HEK293T (cell line): Measurements from ENCODE around the gene GHR.

ENCODE experiments used
- CTCF ChIA-PET: fragments of 350-600 bp; formaldehyde crosslinking; extraction: SDS; loops from one replicate; lab custom pipeline; 2021; ENCODE audit warnings: antibody characterized with exemption, inconsistent platforms; lab: Yijun Ruan, JAX
- POLR2A ChIA-PET: fragments of 350-600 bp; formaldehyde crosslinking; extraction: SDS; loops from one replicate; lab custom pipeline; 2020; ENCODE audit warnings: antibody characterized with exemption, inconsistent platforms; lab: Yijun Ruan, JAX
- DNase-seq: peaks from one replicate; pipeline ENCODE4 v3.0.0; 2012; ENCODE audit warnings: mixed read lengths; ENCODE audit errors: extremely low spot score
- ARNT ChIP-seq: fragments of 450-650 bp; IDR thresholded peaks from 2 replicates; pipeline ENCODE4 v1.6.1; 2017; ENCODE audit warnings: mild to moderate bottlenecking
- BHLHE40 ChIP-seq: fragments of 450-650 bp; IDR thresholded peaks from 2 replicates; pipeline ENCODE4 v1.6.1; 2016; ENCODE audit warnings: mild to moderate bottlenecking, moderate library complexity, borderline replicate concordance
- CTBP1 ChIP-seq: fragments of 450-650 bp; IDR thresholded peaks from 2 replicates; pipeline ENCODE4 v1.6.1; 2016; ENCODE audit warnings: borderline replicate concordance
- ELF4 ChIP-seq: fragments of 450-650 bp; IDR thresholded peaks from 2 replicates; pipeline ENCODE4 v1.6.1; 2017; ENCODE audit warnings: antibody characterized with exemption
- FOXA1 ChIP-seq: fragments of 450-650 bp; IDR thresholded peaks from 2 replicates; pipeline ENCODE4 v1.6.1; 2016; ENCODE audit warnings: mild to moderate bottlenecking
- FOXK2 ChIP-seq: fragments of 450-650 bp; IDR thresholded peaks from 2 replicates; pipeline ENCODE4 v1.6.1; 2016; ENCODE audit warnings: mild to moderate bottlenecking
- FOXM1 ChIP-seq: fragments of 450-650 bp; IDR thresholded peaks from 2 replicates; pipeline ENCODE4 v1.6.1; 2017; ENCODE audit warnings: mild to moderate bottlenecking, borderline replicate concordance
- HDGF ChIP-seq: fragments of 450-650 bp; IDR thresholded peaks from 2 replicates; pipeline ENCODE4 v1.6.1; 2017; ENCODE audit warnings: antibody characterized with exemption, borderline replicate concordance
- L3MBTL2 ChIP-seq: fragments of 450-650 bp; conservative IDR thresholded peaks from 2 replicates; pipeline ENCODE4 v1.6.1; 2016; ENCODE audit warnings: mild to moderate bottlenecking
- LEF1 ChIP-seq: fragments of 450-650 bp; IDR thresholded peaks from 2 replicates; pipeline ENCODE4 v1.6.1; 2017; ENCODE audit warnings: mild to moderate bottlenecking, borderline replicate concordance
- NFRKB ChIP-seq: fragments of 450-650 bp; IDR thresholded peaks from 2 replicates; pipeline ENCODE4 v1.6.1; 2016; ENCODE audit warnings: mild to moderate bottlenecking, moderate library complexity
- SP1 ChIP-seq: fragments of 450-650 bp; IDR thresholded peaks from 2 replicates; pipeline ENCODE4 v1.6.1; 2017
- SUZ12 ChIP-seq: fragments of 450-650 bp; IDR thresholded peaks from 2 replicates; pipeline ENCODE4 v1.6.1; 2016; ENCODE audit warnings: mild to moderate bottlenecking
- TARDBP ChIP-seq: fragments of 450-650 bp; IDR thresholded peaks from 2 replicates; pipeline ENCODE4 v1.6.1; 2016
- ZNF384 ChIP-seq: fragments of 450-650 bp; IDR thresholded peaks from 2 replicates; pipeline ENCODE4 v1.6.1; 2016
- TF ChIP-seq, protein P1 (sequence below): fragments of 450-650 bp; IDR thresholded peaks from 2 replicates; pipeline ENCODE4 v1.6.1; 2016

GHR gene

GRCh38 chr5:42581845-42582244 is 158.6 kb downstream of the GHR start:
- POLR2A ChIA-PET: no interaction called here
- no peak for DNase-seq
- no peak for TF ChIP-seq ELF4
- no peak for TF ChIP-seq FOXA1
- no peak for TF ChIP-seq ARNT
- TF ChIP-seq CTBP1: no peak
- no peak for TF ChIP-seq HDGF
- no peak for TF ChIP-seq ZNF384
- no peak for TF ChIP-seq L3MBTL2
- no peak for TF ChIP-seq SUZ12
- no peak for TF ChIP-seq BHLHE40
- no peak for TF ChIP-seq NFRKB
- no peak for TF ChIP-seq FOXK2
- TF ChIP-seq, protein P1, sequence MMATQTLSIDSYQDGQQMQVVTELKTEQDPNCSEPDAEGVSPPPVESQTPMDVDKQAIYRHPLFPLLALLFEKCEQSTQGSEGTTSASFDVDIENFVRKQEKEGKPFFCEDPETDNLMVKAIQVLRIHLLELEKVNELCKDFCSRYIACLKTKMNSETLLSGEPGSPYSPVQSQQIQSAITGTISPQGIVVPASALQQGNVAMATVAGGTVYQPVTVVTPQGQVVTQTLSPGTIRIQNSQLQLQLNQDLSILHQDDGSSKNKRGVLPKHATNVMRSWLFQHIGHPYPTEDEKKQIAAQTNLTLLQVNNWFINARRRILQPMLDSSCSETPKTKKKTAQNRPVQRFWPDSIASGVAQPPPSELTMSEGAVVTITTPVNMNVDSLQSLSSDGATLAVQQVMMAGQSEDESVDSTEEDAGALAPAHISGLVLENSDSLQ: no peak
- no peak for TF ChIP-seq TARDBP
- TF ChIP-seq LEF1: no peak
- CTCF ChIA-PET: interaction anchor here (0.6 to 2.1 kb wide), 3 partner anchors 11 to 158 kb away, joined by 6 to 18 read pairs (median 12); partner anchors contain the start of gene GHR

DNA sequence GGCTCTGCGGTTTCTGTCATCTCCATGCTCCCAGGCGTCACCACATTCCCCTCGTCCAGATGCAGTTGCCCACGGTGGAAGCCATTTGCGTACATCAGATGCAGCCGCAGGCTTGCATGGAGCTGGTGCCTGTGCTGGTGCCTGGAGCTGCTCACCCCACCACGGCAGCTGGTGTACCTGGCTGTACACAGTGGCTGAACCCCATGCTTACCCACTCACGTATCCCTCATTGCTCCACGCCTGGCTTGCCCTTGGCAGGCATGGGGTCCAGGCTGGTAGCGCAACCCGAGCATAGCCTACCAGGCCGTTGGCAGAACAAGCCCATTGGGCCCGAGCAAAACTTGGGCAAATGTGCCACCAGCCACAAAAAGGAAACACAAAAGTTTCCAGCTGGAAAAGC is 159.5 kb downstream of the GHR start:
- TF ChIP-seq BHLHE40: no peak
- no peak for TF ChIP-seq FOXK2
- no peak for TF ChIP-seq HDGF
- POLR2A ChIA-PET: no interaction called here
- DNase-seq: no peak

GRCh38 chr5:42583322-42583721 is 160.1 kb downstream of the GHR start:
- POLR2A ChIA-PET: no interaction called here
- TF ChIP-seq, protein P1: peak; percentile 59
- TF ChIP-seq LEF1: no peak
- CTCF ChIA-PET: interaction anchor here (0.6 to 2.1 kb wide), 11 partner anchors 10 to 727 kb away, joined by 3 to 18 read pairs (median 4); partner anchors contain the start of gene GHR
- DNase-seq: peak; percentile 61

More for the DNA sequence above, 159.5 kb downstream of the GHR start:
- CTCF ChIA-PET: interaction anchor here (0.6 to 2.1 kb wide), 7 partner anchors 12 to 726 kb away, joined by 3 to 18 read pairs (median 4); partner anchors contain the start of gene GHR

GRCh38 chr5:42586625-42587024 is 163.4 kb downstream of the GHR start:
- ChIA-PET CTCF (interaction anchor here (3.2 kb wide), 1 partner anchor 163 kb away, joined by 8 read pairs; the partner anchor contains the start of gene GHR), POLR2A (no interaction called here)
- TF ChIP-seq FOXK2: no peak
- TF ChIP-seq FOXM1: no peak
- TF ChIP-seq SP1: no peak
- TF ChIP-seq ARNT: no peak
- TF ChIP-seq L3MBTL2: no peak
- TF ChIP-seq, protein P1: no peak
- TF ChIP-seq FOXA1: no peak
- no peak for TF ChIP-seq HDGF
- TF ChIP-seq NFRKB: no peak
- no peak for TF ChIP-seq SUZ12
- no peak for DNase-seq

- CTCF ChIA-PET: interaction anchor here (3.2 kb wide), 1 partner anchor 164 kb away, joined by 8 read pairs; the partner anchor contains the start of gene GHR
- TF ChIP-seq ARNT (no peak), ZNF384 (no peak), SP1 (no peak), FOXA1 (no peak), NFRKB (no peak)
- TF ChIP-seq, protein P1: no peak
- POLR2A ChIA-PET: no interaction called here
Measured at GRCh38 chr5:42587096-42587723, 164.0 kb downstream of the GHR start.

DNA sequence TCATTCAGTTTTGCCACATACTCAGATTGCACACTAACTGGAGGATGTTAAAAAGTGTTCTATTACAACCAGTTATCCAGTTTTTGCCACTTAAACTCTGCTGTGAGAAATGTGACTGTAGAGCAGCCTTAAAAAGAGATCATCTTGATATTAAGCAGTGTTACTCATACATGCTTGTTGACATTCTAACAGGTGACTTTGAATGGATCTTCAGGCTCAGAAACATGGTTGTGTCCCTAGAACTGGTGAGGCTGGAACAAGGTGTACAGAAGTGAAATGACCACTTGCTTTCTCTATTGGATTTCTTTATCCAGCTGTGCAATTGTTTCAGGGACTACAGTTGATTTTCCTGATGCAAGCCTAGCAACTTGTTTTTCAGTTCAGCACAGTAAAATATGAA is 167.3 kb downstream of the GHR start:
- no peak for TF ChIP-seq LEF1
- ChIA-PET POLR2A (interaction anchor here (0.7 kb wide), 1 partner anchor 687 kb away, joined by 3 read pairs; the partner anchor contains the start of gene RIMOC1), CTCF (no interaction called here)
- no peak for DNase-seq

More at GRCh38 chr5:42587096-42587723, 164.0 kb downstream of the GHR start:
- no peak for DNase-seq

GRCh38 chr5:42591015-42591414 is 167.8 kb downstream of the GHR start:
- CTCF ChIA-PET: no interaction called here
- POLR2A ChIA-PET: interaction anchor here (0.7 kb wide), 1 partner anchor 15 kb away, joined by 3 read pairs; no protein-coding TSS in a partner anchor
- TF ChIP-seq ZNF384 (no peak), FOXK2 (no peak), CTBP1 (no peak), SUZ12 (no peak), ARNT (no peak), FOXM1 (no peak), TARDBP (no peak)
- TF ChIP-seq, protein P1: no peak
- no peak for DNase-seq
